ENCODE measurements around the gene RPP25L. TPM values are rescaled to one million over a fixed set of nuclear protein-coding genes. Genes with fewer than 3 reads are reported as not detected.

The RPP25L gene
- total RNA-seq, 1 donor from 2014 or later = 7.2 TPM

DNA sequence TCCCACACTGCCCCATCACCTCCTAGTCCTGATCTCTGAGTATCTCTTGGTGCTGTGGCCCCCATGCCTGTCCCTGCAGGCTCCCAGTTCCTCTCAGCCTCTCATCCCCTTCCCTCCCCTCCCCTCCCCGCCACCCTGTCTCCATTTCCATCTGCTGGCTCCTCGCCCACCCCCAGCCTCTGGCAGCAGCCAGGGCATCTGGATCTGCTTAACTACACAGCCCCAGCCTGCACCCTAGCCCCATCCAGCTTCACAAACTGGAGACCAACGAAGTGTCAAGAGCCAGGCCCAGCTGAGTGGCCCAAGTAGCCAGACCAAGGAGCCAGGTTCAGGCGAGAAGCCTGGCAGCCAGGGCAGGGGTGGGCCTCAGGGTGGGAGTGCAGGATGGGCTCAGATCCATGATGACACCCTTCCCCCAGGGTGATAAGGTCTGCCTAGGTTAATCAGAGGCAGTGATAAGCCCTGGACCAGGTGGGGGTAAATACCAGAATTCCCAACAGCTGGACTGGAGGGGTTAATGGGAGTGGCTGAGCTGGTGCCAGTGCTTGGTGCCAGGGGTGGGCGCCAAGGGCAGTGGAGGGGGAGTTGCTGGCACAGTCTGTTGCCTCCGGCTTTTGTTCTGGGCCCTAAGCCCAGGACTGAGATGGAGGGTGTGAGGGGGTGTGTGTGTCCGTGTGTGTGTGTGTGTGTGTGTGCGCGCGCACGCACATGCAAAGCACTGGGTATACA is 42.6 kb upstream of the RPP25L start:
- peak in 1 of 2 donors; percentile 89 for DNase-seq (ENCODE audit: low spot score in 2 of 2)
- TF ChIP-seq, protein P1, sequence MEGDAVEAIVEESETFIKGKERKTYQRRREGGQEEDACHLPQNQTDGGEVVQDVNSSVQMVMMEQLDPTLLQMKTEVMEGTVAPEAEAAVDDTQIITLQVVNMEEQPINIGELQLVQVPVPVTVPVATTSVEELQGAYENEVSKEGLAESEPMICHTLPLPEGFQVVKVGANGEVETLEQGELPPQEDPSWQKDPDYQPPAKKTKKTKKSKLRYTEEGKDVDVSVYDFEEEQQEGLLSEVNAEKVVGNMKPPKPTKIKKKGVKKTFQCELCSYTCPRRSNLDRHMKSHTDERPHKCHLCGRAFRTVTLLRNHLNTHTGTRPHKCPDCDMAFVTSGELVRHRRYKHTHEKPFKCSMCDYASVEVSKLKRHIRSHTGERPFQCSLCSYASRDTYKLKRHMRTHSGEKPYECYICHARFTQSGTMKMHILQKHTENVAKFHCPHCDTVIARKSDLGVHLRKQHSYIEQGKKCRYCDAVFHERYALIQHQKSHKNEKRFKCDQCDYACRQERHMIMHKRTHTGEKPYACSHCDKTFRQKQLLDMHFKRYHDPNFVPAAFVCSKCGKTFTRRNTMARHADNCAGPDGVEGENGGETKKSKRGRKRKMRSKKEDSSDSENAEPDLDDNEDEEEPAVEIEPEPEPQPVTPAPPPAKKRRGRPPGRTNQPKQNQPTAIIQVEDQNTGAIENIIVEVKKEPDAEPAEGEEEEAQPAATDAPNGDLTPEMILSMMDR (IDR thresholded peaks at IDR 0.05) = no peak
- H3K36me3 ChIP-seq = peaks cover 11 to 14% of the 10 kb centered on the region in 2 donors
- H3K4me3 ChIP-seq = peak overlapping the region in 1 of 2 donors; percentile 65
- H3K27ac ChIP-seq = peak overlapping the region; percentile 89 to 96
- intact Hi-C loops (cut with DNase I) = loop anchor here (5.0 to 10.0 kb wide), 2 partner anchors 338 to 420 kb away; partner anchors contain the start of genes FANCG and VCP
- H3K27me3 ChIP-seq = no peaks in the 10 kb centered on the region
- peaks cover 22 to 49% of the 10 kb centered on the region in 2 donors for H3K4me1 ChIP-seq
- H3K9me3 ChIP-seq = no peaks in the 10 kb centered on the region

- Histone ChIP-seq H3K4me1 (peaks cover 22 to 52% of the 10 kb centered on the region in 2 donors), H3K27me3 (no peaks in the 10 kb centered on the region), H3K4me3 (peak overlapping the region; percentile 8 to 65), H3K36me3 (peaks cover 14 to 24% of the 10 kb centered on the region in 2 donors), H3K9me3 (no peaks in the 10 kb centered on the region), H3K27ac (peak overlapping the region; percentile 89 to 96)
- TF ChIP-seq, protein P1 (IDR thresholded peaks at IDR 0.05) = no peak
- peak in 1 of 2 donors; percentile 36 for DNase-seq (ENCODE audit: low spot score in 2 of 2)
- intact Hi-C loops (cut with DNase I) = loop anchor here (1.0 to 10.0 kb wide), 3 partner anchors 12 to 421 kb away; partner anchors contain the start of genes FANCG and VCP
Observed at GRCh38 chr9:34653151-34654072, 41.5 kb upstream of the RPP25L start.

GRCh38 chr9:34652602-34653000 is 40.7 kb upstream of the RPP25L start:
- H3K27me3 ChIP-seq = no peaks in the 10 kb centered on the region
- peaks cover 28 to 60% of the 10 kb centered on the region in 2 donors for H3K4me1 ChIP-seq
- TF ChIP-seq, protein P1 (IDR thresholded peaks at IDR 0.05) = no peak
- no peak for DNase-seq (ENCODE audit: low spot score in 2 of 2)
- intact Hi-C loops (cut with DNase I) = loop anchor here (5.0 to 10.0 kb wide), 2 partner anchors 340 to 422 kb away; partner anchors contain the start of genes FANCG and VCP
- peak overlapping the region; percentile 89 to 96 for H3K27ac ChIP-seq
- H3K9me3 ChIP-seq = no peaks in the 10 kb centered on the region
- peak overlapping the region; percentile 42 to 65 for H3K4me3 ChIP-seq
- peaks cover 17 to 23% of the 10 kb centered on the region in 2 donors for H3K36me3 ChIP-seq

GRCh38 chr9:34651876-34652601 is 40.1 kb upstream of the RPP25L start, which contains the start of gene IL11RA:
Gene IL11RA (plus strand): TSS chr9:34652185. CDS start chr9:34655218, 3,033 bp downstream.
- intact Hi-C loops (cut with DNase I) = loop anchor here (5.0 to 10.0 kb wide), 2 partner anchors 340 to 423 kb away; partner anchors contain the start of genes FANCG and VCP
- Histone ChIP-seq H3K27ac (peak within 1 kb of the TSS; percentile 89 to 96), H3K4me1 (peaks cover 33 to 64% of the 10 kb centered on the region in 2 donors)

More at GRCh38 chr9:34651876-34652601, 40.1 kb upstream of the RPP25L start, which contains the start of gene IL11RA:
- Histone ChIP-seq H3K36me3 (peaks cover 17 to 21% of the 10 kb centered on the region in 2 donors), H3K9me3 (no peaks in the 10 kb centered on the region), H3K27me3 (no peaks in the 10 kb centered on the region), H3K4me3 (peak within 1 kb of the TSS; percentile 42 to 65)
- TF ChIP-seq, protein P1 (IDR thresholded peaks at IDR 0.05) = peak in 1 of 3 experiments; percentile 4
- peak; percentile 53 to 94 for DNase-seq (ENCODE audit: low spot score in 2 of 2)
